Esophagus (tissue), 2 donors: Measurements from ENCODE around the gene SULT4A1. TPM values are rescaled to one million over a fixed set of nuclear protein-coding genes. Genes with fewer than 3 reads are reported as not detected.

Source experiments
- H3K27ac ChIP-seq, 2 donors: one replicate each; pipeline ENCODE4 v1.5.1; 2013; ENCODE audit warnings: low read depth in 2 of 2, mild to moderate bottlenecking in 2 of 2, inconsistent platforms in 1 of 2, low read length in 1 of 2, moderate library complexity in 1 of 2
- H3K27me3 ChIP-seq, 2 donors: one replicate each; pipeline ENCODE4 v1.6.1; 2013; ENCODE audit warnings: low read length in 2 of 2, control low read depth in 1 of 2, mild to moderate bottlenecking in 1 of 2; ENCODE audit not compliant: insufficient read depth in 2 of 2, control insufficient read depth in 1 of 2
- H3K36me3 ChIP-seq, 2 donors: one replicate each; pipeline ENCODE4 v1.6.1; 2013; ENCODE audit warnings: low read length in 1 of 2; ENCODE audit not compliant: control insufficient read depth in 2 of 2, insufficient read depth in 2 of 2
- H3K4me1 ChIP-seq, 2 donors: one replicate each; pipeline ENCODE4 v1.6.1; 2013; ENCODE audit warnings: low read length in 1 of 2; ENCODE audit not compliant: control insufficient read depth in 2 of 2, insufficient read depth in 2 of 2
- H3K4me3 ChIP-seq, 2 donors: one replicate each; pipeline ENCODE4 v1.5.1; 2013; ENCODE audit warnings: low read length in 2 of 2, mild to moderate bottlenecking in 2 of 2, low read depth in 1 of 2, moderate library complexity in 1 of 2
- H3K9me3 ChIP-seq, 2 donors: one replicate each; pipeline ENCODE4 v1.6.1; 2013; ENCODE audit warnings: mild to moderate bottlenecking in 2 of 2, low read depth in 1 of 2, low read length in 1 of 2, moderate library complexity in 1 of 2; ENCODE audit not compliant: control insufficient read depth in 2 of 2, insufficient read depth in 1 of 2
- WGBS, 2 donors: extraction: QIAGEN DNeasy Blood & Tissue Kit; methylation state at CpG; one replicate each; pipeline ENCODE4 v1.1.7; 2013; 5-methylcytosine and 5-hydroxymethylcytosine counted together
- polyA plus RNA-seq, 2 donors: library from polyadenylated mRNA; stranded (reverse); fragments of 200-250 nt; gene quantifications; one replicate each; pipeline ENCODE4 v1.2.3, GENCODE V29; 2013
- donor health status: healthy with polysubstance abuse.
- donor health status: Bipolar disorder and iron deficiency.

The SULT4A1 gene
- polyA plus RNA-seq, 2 donors = 0.01 TPM; not detected in 1

GRCh38 chr22:43827003-43827735 lies 35.1 kb downstream of the SULT4A1 start:
- WGBS, 2 donors = 50% methylated on average over 13 of the region's 13 CpGs
- peaks cover 2 to 3% of the 10 kb centered on the region in 2 donors for H3K4me1 ChIP-seq

GRCh38 chr22:43826142-43827002 lies 35.9 kb downstream of the SULT4A1 start:
- H3K27me3 ChIP-seq = peaks cover 0 to 7% of the 10 kb centered on the region in 2 donors
- WGBS, 2 donors = 31 to 41% methylated on average over 16 of the region's 16 CpGs
- H3K27ac ChIP-seq = no peak overlapping the region
- no peak overlapping the region for H3K4me3 ChIP-seq
- H3K9me3 ChIP-seq = no peaks in the 10 kb centered on the region
- no peaks in the 10 kb centered on the region for H3K36me3 ChIP-seq
- H3K4me1 ChIP-seq = peaks cover 2 to 3% of the 10 kb centered on the region in 2 donors

More at GRCh38 chr22:43827003-43827735, 35.1 kb downstream of the SULT4A1 start:
- Histone ChIP-seq H3K9me3 (no peaks in the 10 kb centered on the region), H3K27me3 (peaks cover 0 to 7% of the 10 kb centered on the region in 2 donors), H3K4me3 (no peak overlapping the region), H3K27ac (no peak overlapping the region), H3K36me3 (no peaks in the 10 kb centered on the region)

- H3K27me3 ChIP-seq = peaks cover 0 to 7% of the 10 kb centered on the region in 2 donors
- H3K4me3 ChIP-seq = no peak overlapping the region
- no peaks in the 10 kb centered on the region for H3K36me3 ChIP-seq
- peaks cover 2 to 3% of the 10 kb centered on the region in 2 donors for H3K4me1 ChIP-seq
- H3K27ac ChIP-seq = no peak overlapping the region
- no peaks in the 10 kb centered on the region for H3K9me3 ChIP-seq
- 77 to 79% methylated on average over 11 of the region's 11 CpGs for WGBS, 2 donors
Observed at GRCh38 chr22:43825651-43826050, 36.7 kb downstream of the SULT4A1 start.

GRCh38 chr22:43824724-43825420 lies 37.4 kb downstream of the SULT4A1 start:
- Histone ChIP-seq H3K27me3 (peaks cover 0 to 7% of the 10 kb centered on the region in 2 donors), H3K9me3 (no peaks in the 10 kb centered on the region), H3K4me3 (no peak overlapping the region), H3K27ac (no peak overlapping the region), H3K4me1 (peaks cover 0 to 2% of the 10 kb centered on the region in 2 donors), H3K36me3 (no peaks in the 10 kb centered on the region)
- 83 to 84% methylated on average over 26 of the region's 26 CpGs for WGBS, 2 donors

GRCh38 chr22:43823911-43824665 lies 38.2 kb downstream of the SULT4A1 start:
- H3K27ac ChIP-seq = no peak overlapping the region
- H3K4me1 ChIP-seq = peaks cover 0 to 2% of the 10 kb centered on the region in 2 donors
- H3K4me3 ChIP-seq = no peak overlapping the region
- peaks cover 0 to 4% of the 10 kb centered on the region in 2 donors for H3K27me3 ChIP-seq
- H3K9me3 ChIP-seq = no peaks in the 10 kb centered on the region
- H3K36me3 ChIP-seq = no peaks in the 10 kb centered on the region
- 80 to 81% methylated on average over 17 of the region's 17 CpGs for WGBS, 2 donors

GRCh38 chr22:43823353-43823908 lies 38.9 kb downstream of the SULT4A1 start:
- no peak overlapping the region for H3K27ac ChIP-seq
- WGBS, 2 donors = 54 to 55% methylated on average over 13 of the region's 13 CpGs

GRCh38 chr22:43821606-43822425 lies 40.5 kb downstream of the SULT4A1 start:
- peaks cover 0 to 2% of the 10 kb centered on the region in 2 donors for H3K4me1 ChIP-seq
- H3K9me3 ChIP-seq = no peaks in the 10 kb centered on the region
- H3K27me3 ChIP-seq = peaks cover 0 to 4% of the 10 kb centered on the region in 2 donors
- no peaks in the 10 kb centered on the region for H3K36me3 ChIP-seq
- H3K4me3 ChIP-seq = no peak overlapping the region
- 71 to 78% methylated on average over 22 of the region's 22 CpGs for WGBS, 2 donors
- H3K27ac ChIP-seq = no peak overlapping the region

More at GRCh38 chr22:43823353-43823908, 38.9 kb downstream of the SULT4A1 start:
- Histone ChIP-seq H3K9me3 (no peaks in the 10 kb centered on the region), H3K27me3 (peaks cover 0 to 4% of the 10 kb centered on the region in 2 donors), H3K4me3 (no peak overlapping the region), H3K36me3 (no peaks in the 10 kb centered on the region), H3K4me1 (peaks cover 0 to 2% of the 10 kb centered on the region in 2 donors)

- 44 to 45% methylated on average over 18 of the region's 18 CpGs for WGBS, 2 donors
- Histone ChIP-seq H3K27me3 (peaks cover 0 to 4% of the 10 kb centered on the region in 2 donors), H3K9me3 (no peaks in the 10 kb centered on the region), H3K4me1 (peaks cover 0 to 2% of the 10 kb centered on the region in 2 donors), H3K36me3 (no peaks in the 10 kb centered on the region), H3K27ac (no peak overlapping the region), H3K4me3 (no peak overlapping the region)
Observed at GRCh38 chr22:43820651-43821305, 41.5 kb downstream of the SULT4A1 start.
